ENCODE data around the gene DAPK2.

DAPK2 gene

GRCh38 chr15:64029633-64030032 lies 16.7 kb downstream of the DAPK2 start:
- Histone ChIP-seq H3K36me3 (replicated peaks; ENCODE audit: insufficient read depth, low read length) (no peaks in the 10 kb centered on the region), H4K20me1 (ENCODE audit: insufficient read depth, low read length) (no peaks in the 10 kb centered on the region), H3K4me3 (ENCODE audit: low read length) (no peak overlapping the region), H3K4me1 (ENCODE audit: low read length) (no peaks in the 10 kb centered on the region), H2AFZ (ENCODE audit: low read length) (no peak overlapping the region), H3K9me3 (replicated peaks; ENCODE audit: insufficient read depth, low read length) (no peaks in the 10 kb centered on the region), H3K79me2 (ENCODE audit: low read length) (no peaks in the 10 kb centered on the region), H3K27me3 (replicated peaks; ENCODE audit: insufficient read depth, low read length) (no peaks in the 10 kb centered on the region), H3K9ac (ENCODE audit: low read length) (no peak overlapping the region), H3K9me2 (replicated peaks; ENCODE audit: insufficient read depth, low read length) (no peaks in the 10 kb centered on the region), H3K4me2 (ENCODE audit: low read depth, low read length) (no peak overlapping the region), H3F3A (ENCODE audit: insufficient read depth, low read length) (no peaks in the 10 kb centered on the region), H3K27ac (ENCODE audit: low read length) (no peak overlapping the region)
- DNase-seq = no peak
- TF ChIP-seq EZH2 (optimal IDR thresholded peaks at IDR 0.05; ENCODE audit: low read depth, low read length) = no peak
- TF ChIP-seq CTCF (IDR thresholded peaks at IDR 0.05; ENCODE audit: low read length) = no peak
- no peak for TF ChIP-seq EZH2phosphoT487 (IDR thresholded peaks at IDR 0.05; ENCODE audit: low read length)

GRCh38 chr15:64029110-64029509 lies 17.2 kb downstream of the DAPK2 start:
- Histone ChIP-seq H3K27me3 (replicated peaks; ENCODE audit: insufficient read depth, low read length) (no peaks in the 10 kb centered on the region), H3K9me2 (replicated peaks; ENCODE audit: insufficient read depth, low read length) (no peaks in the 10 kb centered on the region), H3K9ac (ENCODE audit: low read length) (no peak overlapping the region), H2AFZ (ENCODE audit: low read length) (no peak overlapping the region), H3F3A (ENCODE audit: insufficient read depth, low read length) (no peaks in the 10 kb centered on the region), H4K20me1 (ENCODE audit: insufficient read depth, low read length) (no peaks in the 10 kb centered on the region), H3K4me2 (ENCODE audit: low read depth, low read length) (no peak overlapping the region), H3K79me2 (ENCODE audit: low read length) (no peaks in the 10 kb centered on the region), H3K27ac (ENCODE audit: low read length) (no peak overlapping the region), H3K36me3 (replicated peaks; ENCODE audit: insufficient read depth, low read length) (no peaks in the 10 kb centered on the region), H3K4me3 (ENCODE audit: low read length) (no peak overlapping the region), H3K9me3 (replicated peaks; ENCODE audit: insufficient read depth, low read length) (no peaks in the 10 kb centered on the region), H3K4me1 (ENCODE audit: low read length) (no peaks in the 10 kb centered on the region)
- TF ChIP-seq CTCF (IDR thresholded peaks at IDR 0.05; ENCODE audit: low read length) = no peak
- TF ChIP-seq EZH2phosphoT487 (IDR thresholded peaks at IDR 0.05; ENCODE audit: low read length) = no peak
- no peak for TF ChIP-seq EZH2 (optimal IDR thresholded peaks at IDR 0.05; ENCODE audit: low read depth, low read length)
- DNase-seq = no peak

- Histone ChIP-seq H3F3A (ENCODE audit: insufficient read depth, low read length) (no peaks in the 10 kb centered on the region), H3K9me2 (replicated peaks; ENCODE audit: insufficient read depth, low read length) (no peaks in the 10 kb centered on the region), H3K9ac (ENCODE audit: low read length) (no peak overlapping the region), H3K4me2 (ENCODE audit: low read depth, low read length) (no peak overlapping the region), H4K20me1 (ENCODE audit: insufficient read depth, low read length) (no peaks in the 10 kb centered on the region), H3K79me2 (ENCODE audit: low read length) (no peaks in the 10 kb centered on the region), H3K4me3 (ENCODE audit: low read length) (no peak overlapping the region), H3K4me1 (ENCODE audit: low read length) (no peaks in the 10 kb centered on the region), H2AFZ (ENCODE audit: low read length) (no peak overlapping the region), H3K27ac (ENCODE audit: low read length) (no peak overlapping the region), H3K36me3 (replicated peaks; ENCODE audit: insufficient read depth, low read length) (no peaks in the 10 kb centered on the region), H3K9me3 (replicated peaks; ENCODE audit: insufficient read depth, low read length) (no peaks in the 10 kb centered on the region), H3K27me3 (replicated peaks; ENCODE audit: insufficient read depth, low read length) (no peaks in the 10 kb centered on the region)
- DNase-seq = no peak
- TF ChIP-seq CTCF (IDR thresholded peaks at IDR 0.05; ENCODE audit: low read length) (no peak), EZH2phosphoT487 (IDR thresholded peaks at IDR 0.05; ENCODE audit: low read length) (no peak), EZH2 (optimal IDR thresholded peaks at IDR 0.05; ENCODE audit: low read depth, low read length) (no peak)
These were observed 19.7 kb downstream of the DAPK2 start for GRCh38 chr15:64026591-64026990.
